Stomach smooth muscle (tissue), 2 donors: ENCODE data around the gene KIN.
A peak's percentile ranks its signal among the peaks of the same experiment; 100 is the strongest.

ENCODE experiments used
- H3K27ac ChIP-seq: one replicate; pipeline ENCODE4 v1.7.0; 2013; ENCODE audit warnings: mild to moderate bottlenecking, low read length, inconsistent platforms
- H3K27me3 ChIP-seq, 2 donors: one replicate each; pipeline ENCODE4 v1.7.0; 2013; ENCODE audit warnings: low read length in 2 of 2; ENCODE audit not compliant: insufficient read depth in 2 of 2, control insufficient read depth in 1 of 2
- H3K36me3 ChIP-seq, 2 donors: one replicate each; pipeline ENCODE4 v1.7.0; 2013; ENCODE audit warnings: low read length in 2 of 2; ENCODE audit not compliant: control insufficient read depth in 2 of 2, insufficient read depth in 2 of 2
- H3K4me1 ChIP-seq: one replicate; pipeline ENCODE4 v1.7.0; 2013; ENCODE audit warnings: low read length; ENCODE audit not compliant: control insufficient read depth, insufficient read depth
- H3K4me3 ChIP-seq, 2 donors: one replicate each; pipeline ENCODE4 v1.7.0; 2013; ENCODE audit warnings: low read length in 2 of 2
- H3K9ac ChIP-seq, 2 donors: one replicate each; pipeline ENCODE4 v1.7.0; 2013; ENCODE audit warnings: low read length in 2 of 2, mild to moderate bottlenecking in 1 of 2
- H3K9me3 ChIP-seq, 2 donors: one replicate each; pipeline ENCODE4 v1.7.0; 2013; ENCODE audit warnings: low read length in 2 of 2; ENCODE audit not compliant: control insufficient read depth in 2 of 2
- donor health status: healthy.
- donor health status: Pancreatic carcinoma.

KIN gene

DNA sequence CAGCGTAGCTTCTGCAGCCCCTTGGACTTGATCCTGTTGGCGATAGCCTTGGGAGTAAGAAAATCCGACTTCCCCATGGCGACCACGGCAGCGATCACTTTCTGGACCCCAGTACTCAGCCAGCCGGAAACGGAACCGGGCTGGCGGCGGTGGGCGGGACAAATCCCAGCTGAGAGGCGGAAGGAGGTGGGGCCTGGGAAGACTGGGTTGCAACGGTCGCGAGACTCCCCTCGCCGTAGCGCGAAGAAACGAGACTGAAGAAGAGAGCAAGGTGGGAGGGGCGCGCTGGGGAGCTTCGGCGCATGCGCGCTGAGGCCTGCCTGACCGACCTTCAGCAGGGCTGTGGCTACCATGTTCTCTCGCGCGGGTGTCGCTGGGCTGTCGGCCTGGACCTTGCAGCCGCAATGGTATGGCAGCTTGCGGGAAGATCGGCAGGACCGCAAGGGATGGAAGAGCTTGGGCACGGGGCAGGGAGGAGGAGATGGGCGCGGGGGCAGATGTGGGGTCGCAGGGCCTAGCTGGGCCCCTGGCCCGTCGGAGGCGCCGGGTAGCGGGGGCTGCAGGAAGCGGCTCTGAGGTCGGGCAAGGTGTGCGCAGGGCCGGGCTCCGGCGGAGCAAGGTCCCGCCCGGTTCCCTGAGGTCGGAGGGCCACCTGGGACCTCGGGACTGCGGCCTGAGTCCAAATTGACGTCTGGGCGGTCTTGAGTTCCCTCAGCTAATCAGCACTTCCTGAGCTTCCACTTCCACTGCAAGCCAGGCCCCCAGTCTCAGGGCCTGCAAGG is at the start of gene KIN, which contains the start of gene ATP5F1C:
KIN (minus strand) TSS at position 137 of the 782 bp plus-strand sequence; CDS start at position 77, 60 bp downstream.
ATP5F1C (plus strand) TSS at position 321 of the 782 bp plus-strand sequence; CDS start at position 352, 31 bp downstream.
- Histone ChIP-seq H3K27me3 (no peaks in the 10 kb centered on the region), H3K4me1 (peaks cover 28% of the 10 kb centered on the region)

DNA sequence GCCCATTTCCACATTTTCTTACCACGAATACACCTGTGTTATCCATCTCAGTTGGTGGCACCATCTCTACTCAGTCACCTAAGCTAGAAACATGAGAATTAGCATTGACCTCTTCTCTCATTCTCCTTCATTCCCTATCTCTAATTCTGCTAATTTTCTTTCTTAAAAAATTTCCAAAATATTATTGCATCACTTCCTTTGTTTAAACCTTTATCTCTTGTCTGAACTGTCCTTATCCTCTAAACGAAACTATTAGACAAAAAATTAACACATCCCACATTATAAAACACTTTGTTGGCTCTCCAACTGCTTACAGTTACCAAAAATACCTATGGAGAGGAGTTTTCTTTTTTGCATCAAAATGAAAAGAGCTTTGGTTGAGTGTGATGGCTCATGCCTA is 48.8 kb upstream of the KIN start:
- Histone ChIP-seq H3K27ac (no peak overlapping the region), H3K9me3 (no peaks in the 10 kb centered on the region), H3K4me3 (no peak overlapping the region), H3K27me3 (no peaks in the 10 kb centered on the region), H3K4me1 (no peaks in the 10 kb centered on the region), H3K9ac (no peak overlapping the region), H3K36me3 (no peaks in the 10 kb centered on the region)

More for the DNA sequence above, at the start of gene KIN, which contains the start of gene ATP5F1C:
- Histone ChIP-seq H3K9me3 (no peaks in the 10 kb centered on the region), H3K4me3 (peak within 1 kb of the TSS; percentile 98), H3K27ac (peak within 1 kb of the TSS; percentile 77), H3K9ac (peak within 1 kb of the TSS; percentile 86 to 94), H3K36me3 (no peaks in the 10 kb centered on the region)

- H3K9ac ChIP-seq = no peak overlapping the region
- H3K4me3 ChIP-seq = no peak overlapping the region
- H3K9me3 ChIP-seq = no peaks in the 10 kb centered on the region
- no peak overlapping the region for H3K27ac ChIP-seq
- H3K36me3 ChIP-seq = no peaks in the 10 kb centered on the region
- no peaks in the 10 kb centered on the region for H3K27me3 ChIP-seq
- no peaks in the 10 kb centered on the region for H3K4me1 ChIP-seq
These were observed 46.5 kb upstream of the KIN start for GRCh38 chr10:7834262-7834661.

DNA sequence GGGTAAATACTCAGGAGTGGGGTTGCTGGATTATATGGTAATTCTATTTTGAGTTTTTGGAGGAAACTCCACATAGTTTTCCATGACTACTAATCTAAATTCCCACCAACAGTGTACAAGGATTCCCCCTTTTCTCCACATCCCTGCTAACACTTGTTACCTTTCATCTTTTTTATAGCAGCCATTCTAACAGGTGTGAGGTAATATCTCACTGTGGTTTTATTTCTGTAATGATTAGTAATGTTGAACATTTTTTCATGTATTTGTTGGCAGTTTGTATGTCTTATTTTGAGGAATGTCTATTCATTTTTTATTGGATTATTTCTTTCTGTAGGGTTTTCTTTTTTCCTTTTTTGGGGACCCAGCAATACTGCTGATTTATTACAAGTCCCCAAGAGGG is 45.4 kb upstream of the KIN start:
- peaks cover 0 to under 1% of the 10 kb centered on the region in 2 donors for H3K36me3 ChIP-seq
- no peak overlapping the region for H3K27ac ChIP-seq
- no peak overlapping the region for H3K4me3 ChIP-seq
- no peaks in the 10 kb centered on the region for H3K9me3 ChIP-seq
- H3K9ac ChIP-seq = no peak overlapping the region
- H3K4me1 ChIP-seq = no peaks in the 10 kb centered on the region
- no peaks in the 10 kb centered on the region for H3K27me3 ChIP-seq

DNA sequence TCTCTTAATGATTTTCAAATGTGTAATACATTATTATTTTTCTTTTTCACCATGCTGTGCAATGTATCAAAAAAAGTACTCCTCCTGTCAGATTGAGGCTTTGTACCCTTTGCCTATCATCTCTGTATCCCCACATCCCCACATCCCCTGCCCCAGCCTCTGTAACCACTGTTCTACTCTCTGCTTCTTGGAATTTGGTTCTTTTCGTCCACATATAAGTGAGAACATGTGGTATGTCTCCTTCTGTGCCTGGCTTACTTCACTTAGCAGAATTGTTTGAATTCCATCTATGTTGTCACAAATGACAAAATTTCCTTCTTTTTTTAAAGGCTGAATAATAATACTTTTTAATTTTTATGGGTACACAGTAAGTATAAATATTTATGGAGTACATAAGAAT is 44.3 kb upstream of the KIN start:
- no peak overlapping the region for H3K9ac ChIP-seq
- no peak overlapping the region for H3K27ac ChIP-seq
- no peaks in the 10 kb centered on the region for H3K4me1 ChIP-seq
- H3K36me3 ChIP-seq = peaks cover 0 to 3% of the 10 kb centered on the region in 2 donors
- H3K9me3 ChIP-seq = no peaks in the 10 kb centered on the region
- H3K4me3 ChIP-seq = no peak overlapping the region
- no peaks in the 10 kb centered on the region for H3K27me3 ChIP-seq

- Histone ChIP-seq H3K4me3 (no peak overlapping the region), H3K27ac (no peak overlapping the region), H3K36me3 (peaks cover 7 to 16% of the 10 kb centered on the region in 2 donors), H3K27me3 (no peaks in the 10 kb centered on the region), H3K9me3 (no peaks in the 10 kb centered on the region), H3K9ac (no peak overlapping the region), H3K4me1 (no peaks in the 10 kb centered on the region)
These were observed 41.6 kb upstream of the KIN start for GRCh38 chr10:7829289-7829834.

GRCh38 chr10:7826971-7827370 is 39.2 kb upstream of the KIN start:
- Histone ChIP-seq H3K36me3 (peaks cover 9 to 18% of the 10 kb centered on the region in 2 donors), H3K4me3 (no peak overlapping the region), H3K4me1 (no peaks in the 10 kb centered on the region), H3K27ac (no peak overlapping the region), H3K9ac (no peak overlapping the region), H3K9me3 (no peaks in the 10 kb centered on the region), H3K27me3 (no peaks in the 10 kb centered on the region)

DNA sequence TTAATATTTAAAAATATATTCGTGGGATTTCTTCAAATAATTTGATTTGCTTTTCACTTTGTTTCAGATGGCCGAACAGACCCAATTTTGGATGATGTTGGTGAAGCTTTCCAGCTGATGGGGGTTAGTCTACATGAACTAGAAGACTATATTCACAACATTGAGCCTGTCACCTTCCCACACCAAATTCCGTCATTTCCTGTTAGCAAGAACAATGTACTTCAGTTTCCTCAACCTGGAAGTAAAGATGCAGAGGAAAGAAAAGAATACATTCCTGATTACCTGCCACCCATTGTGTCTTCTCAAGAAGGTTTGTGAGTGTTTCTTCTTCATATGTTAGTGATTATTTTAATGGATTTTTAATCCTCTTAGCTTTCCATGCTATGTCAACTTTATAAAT is 36.5 kb upstream of the KIN start:
- peaks cover 14 to 21% of the 10 kb centered on the region in 2 donors for H3K36me3 ChIP-seq
- no peak overlapping the region for H3K27ac ChIP-seq
- no peak overlapping the region for H3K9ac ChIP-seq
- H3K9me3 ChIP-seq = no peaks in the 10 kb centered on the region
- H3K4me1 ChIP-seq = peaks cover 9% of the 10 kb centered on the region
- H3K27me3 ChIP-seq = no peaks in the 10 kb centered on the region
- no peak overlapping the region for H3K4me3 ChIP-seq

DNA sequence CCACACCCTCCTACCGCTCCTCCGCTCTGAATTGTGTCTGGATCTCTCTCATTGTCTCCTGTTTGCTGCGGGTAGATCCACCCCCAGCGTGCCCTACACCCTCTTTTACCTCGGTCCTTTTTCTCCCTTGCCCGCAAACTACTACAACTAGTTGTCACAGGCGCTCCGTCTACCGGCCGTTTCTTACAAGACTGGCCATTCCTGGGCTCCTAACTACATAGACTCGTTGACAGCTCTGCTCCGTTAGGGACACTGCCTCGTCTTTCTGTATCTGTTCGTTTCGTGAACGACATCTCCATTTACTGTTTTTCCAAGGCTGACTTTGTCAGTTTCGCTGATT is 31.3 kb upstream of the KIN start:
- H3K9ac ChIP-seq = peak overlapping the region; percentile 64 to 86
- peaks cover 17% of the 10 kb centered on the region for H3K4me1 ChIP-seq
- no peaks in the 10 kb centered on the region for H3K9me3 ChIP-seq
- peak overlapping the region; percentile 18 for H3K27ac ChIP-seq
- peak overlapping the region; percentile 84 to 99 for H3K4me3 ChIP-seq
- H3K36me3 ChIP-seq = peaks cover 3 to 5% of the 10 kb centered on the region in 2 donors
- no peaks in the 10 kb centered on the region for H3K27me3 ChIP-seq

DNA sequence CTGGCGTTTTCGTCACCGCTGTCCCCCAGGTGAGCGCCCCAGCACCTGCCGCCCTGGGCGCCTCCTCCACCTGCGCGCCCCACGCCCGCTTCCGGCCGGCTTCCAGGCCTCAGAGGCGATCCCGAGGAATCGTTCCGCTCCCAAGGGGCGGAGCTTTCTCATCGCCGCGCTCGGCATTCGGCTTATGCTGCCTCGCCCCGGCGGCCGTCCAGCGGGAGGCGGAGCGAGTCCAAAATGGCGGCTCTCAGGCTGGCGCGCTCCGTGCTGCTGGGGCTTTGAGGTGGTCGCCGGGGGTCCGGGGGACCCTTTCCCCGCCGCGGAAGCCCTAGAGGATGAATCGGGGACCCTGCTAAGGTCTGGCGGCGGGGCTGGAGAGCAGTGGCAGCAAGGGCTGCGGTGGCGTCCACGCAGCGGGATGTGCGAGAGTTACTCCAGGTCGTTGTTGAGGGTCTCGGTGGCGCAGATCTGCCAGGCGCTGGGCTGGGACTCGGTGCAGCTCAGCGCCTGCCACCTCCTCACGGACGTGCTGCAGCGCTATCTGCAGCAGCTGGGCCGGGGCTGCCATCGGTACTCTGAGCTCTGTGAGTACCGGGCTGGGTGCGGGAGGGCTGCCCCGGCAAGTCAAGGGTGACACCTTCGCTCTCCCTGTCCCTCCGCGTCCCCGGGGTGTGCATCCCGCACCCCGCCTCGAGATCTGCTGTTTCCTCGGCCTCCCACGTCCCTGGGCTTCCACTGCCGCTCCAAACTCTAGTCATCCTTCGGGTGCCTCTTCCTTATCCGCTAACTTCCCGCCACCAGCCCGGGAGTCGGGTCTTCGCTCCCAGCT is 30.7 kb upstream of the KIN start, which contains the start of gene TAF3:
TAF3 (plus strand) TSS at position 211 of the 826 bp plus-strand sequence; CDS start at position 416, 205 bp downstream.
- no peaks in the 10 kb centered on the region for H3K9me3 ChIP-seq
- peaks cover 17% of the 10 kb centered on the region for H3K4me1 ChIP-seq
- peak within 1 kb of the TSS; percentile 18 for H3K27ac ChIP-seq
- peaks cover 3 to 5% of the 10 kb centered on the region in 2 donors for H3K36me3 ChIP-seq
- no peaks in the 10 kb centered on the region for H3K27me3 ChIP-seq
- peak within 1 kb of the TSS; percentile 84 to 99 for H3K4me3 ChIP-seq
- H3K9ac ChIP-seq = peak within 1 kb of the TSS; percentile 64 to 86
